PC-3 (cell line): Measurements from ENCODE around the gene HSPA12B. TPM values are rescaled to one million over a fixed set of nuclear protein-coding genes. Genes with fewer than 3 reads are reported as not detected.

Source experiments
- ATAC-seq: fragments of 200-7000 bp; cut with Tn5 transposase; 2 replicates; pipeline ENCODE4 v1.9.1; 2020; ENCODE audit warnings: mild to moderate bottlenecking, moderate library complexity
- BruUV-seq: library from RNA; stranded (reverse); fragments of 400-500 nt; replicated peaks from 2 replicates; lab custom pipeline; 2021; lab: Mats Ljungman, UMichigan
- CTCF ChIA-PET: fragments of 300-600 bp; sonication (Branson Sonifier 250); formaldehyde crosslinking; loops from one replicate; lab custom pipeline; 2022; ENCODE audit warnings: antibody characterized with exemption; lab: Charles Lee
- POLR2A ChIA-PET: fragments of 300-600 bp; sonication (Branson Sonifier 250); formaldehyde crosslinking; loops from one replicate; lab custom pipeline; 2022; ENCODE audit warnings: antibody characterized with exemption; ENCODE audit not compliant: unreplicated experiment; lab: Charles Lee
- DNase-seq: peaks from one replicate; pipeline ENCODE4 v3.0.0-alpha.2; 2015
- H2AFZ ChIP-seq: fragments of 300-600 bp; sonication (generic); 2 replicates; pipeline ENCODE4 v1.6.0; 2016; ENCODE audit warnings: antibody characterized with exemption, low read length
- H3F3A ChIP-seq: fragments of 300-600 bp; sonication (generic); one replicate; pipeline ENCODE4 v1.6.0; 2017; ENCODE audit warnings: antibody characterized with exemption, low read length, control low read depth, mild to moderate bottlenecking; ENCODE audit not compliant: unreplicated experiment
- H3K27ac ChIP-seq: fragments of 300-600 bp; sonication (generic); 2 replicates; pipeline ENCODE4 v1.5.1; 2016; ENCODE audit warnings: mild to moderate bottlenecking, low read length
- H3K27me3 ChIP-seq: fragments of 300-600 bp; sonication (generic); 2 replicates; pipeline ENCODE4 v1.6.1; 2016; ENCODE audit warnings: low read length, mixed read lengths
- H3K36me3 ChIP-seq: fragments of 300-600 bp; sonication (generic); 2 replicates; pipeline ENCODE4 v1.6.1; 2016; ENCODE audit warnings: low read depth, mixed run types, low read length, mixed read lengths
- H3K4me1 ChIP-seq: fragments of 300-600 bp; sonication (generic); 2 replicates; pipeline ENCODE4 v1.5.1; 2016; ENCODE audit warnings: low read length; ENCODE audit not compliant: insufficient read depth
- H3K4me2 ChIP-seq: fragments of 300-600 bp; sonication (generic); 2 replicates; pipeline ENCODE4 v1.6.0; 2016; ENCODE audit warnings: low read length
- H3K4me3 ChIP-seq: fragments of 300-600 bp; sonication (generic); 2 replicates; pipeline ENCODE4 v1.5.1; 2016; ENCODE audit warnings: mild to moderate bottlenecking, low read length, mixed read lengths
- H3K79me2 ChIP-seq: fragments of 300-600 bp; sonication (generic); 2 replicates; pipeline ENCODE4 v1.6.1; 2017; ENCODE audit warnings: low read length, mixed read lengths
- H3K9ac ChIP-seq: fragments of 300-600 bp; sonication (generic); 2 replicates; pipeline ENCODE4 v1.6.0; 2016; ENCODE audit warnings: mild to moderate bottlenecking, low read length
- H3K9me2 ChIP-seq: fragments of 300-600 bp; sonication (generic); replicated peaks from 2 replicates; pipeline ENCODE4 v1.6.1; 2016; ENCODE audit warnings: mixed run types, low read length, mixed read lengths
- H3K9me3 ChIP-seq: fragments of 300-600 bp; sonication (generic); 2 replicates; pipeline ENCODE4 v1.6.1; 2016; ENCODE audit warnings: low read length, mixed read lengths
- H4K20me1 ChIP-seq: fragments of 300-600 bp; sonication (generic); 2 replicates; pipeline ENCODE4 v1.6.1; 2016; ENCODE audit warnings: low read length, mixed read lengths
- EZH2 ChIP-seq: fragments of 300-600 bp; sonication (generic); IDR thresholded peaks from one replicate; pipeline ENCODE4 v1.6.1; 2017; ENCODE audit warnings: antibody characterized with exemption, mild to moderate bottlenecking, low read length; ENCODE audit not compliant: unreplicated experiment
- EZH2phosphoT487 ChIP-seq: fragments of 300-600 bp; sonication (generic); IDR thresholded peaks from 2 replicates; pipeline ENCODE4 v1.6.1; 2018; ENCODE audit warnings: mild to moderate bottlenecking, antibody characterized with exemption, low read length, borderline replicate concordance
- intact Hi-C: fragments of 100-400 bp; cut with micrococcal nuclease; formaldehyde crosslinking; loops from 2 replicates; pipeline ENCODE4 v1.9.0; 2023
- total RNA-seq: library from RNA; depleted of rRNA; stranded (reverse); fragments of >200 nt; gene quantifications from 2 replicates; pipeline ENCODE4 v1.2.3, GENCODE V29; 2014
- TF ChIP-seq, protein P1 (sequence below): fragments of 300-600 bp; sonication (generic); conservative IDR thresholded peaks from 2 replicates; pipeline ENCODE4 v1.5.1; 2017; ENCODE audit warnings: antibody characterized with exemption, low read depth, mild to moderate bottlenecking, low read length

The HSPA12B gene
- total RNA-seq, 1 experiment from 2014 or later = not detected

DNA sequence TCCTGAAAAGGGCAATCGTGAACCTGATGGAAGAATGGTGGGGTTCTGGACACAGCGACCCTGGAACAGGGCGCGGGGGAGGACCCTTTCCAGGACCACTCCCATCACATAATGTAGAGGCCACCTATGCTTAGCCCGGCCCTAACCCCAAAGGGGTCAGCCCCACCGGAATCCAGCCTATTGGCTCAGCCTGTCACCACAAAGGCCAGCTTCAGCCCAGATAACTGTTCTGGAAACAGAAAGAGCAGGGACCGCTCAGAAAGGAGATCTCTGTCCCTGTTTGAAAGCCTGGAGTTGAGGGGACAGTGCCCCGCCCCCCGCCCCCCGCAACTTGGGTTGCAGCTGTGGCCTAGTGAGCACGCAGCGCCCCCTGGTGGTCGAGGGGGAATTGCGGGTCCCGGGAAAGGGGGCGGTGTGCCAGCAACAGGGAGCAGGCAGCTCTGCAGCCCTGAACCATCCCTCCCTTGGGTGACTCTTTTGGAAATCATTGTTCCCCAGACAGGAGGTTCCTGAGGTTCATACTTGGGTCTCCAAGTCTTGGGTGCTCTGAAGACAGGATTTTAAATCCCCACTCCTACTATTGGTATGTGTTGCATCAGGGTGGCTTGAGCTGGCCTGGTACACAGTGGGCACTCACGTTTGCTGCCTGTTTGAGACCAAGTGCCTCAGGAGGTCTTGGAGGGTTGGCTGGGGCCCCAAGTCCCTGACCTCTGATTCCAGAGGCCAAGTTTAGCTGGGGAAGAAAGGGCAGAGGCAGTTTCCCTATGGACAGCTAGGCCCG lies 21.6 kb upstream of the HSPA12B start:
- H3K4me3 ChIP-seq = no peak overlapping the region
- intact Hi-C loops = loop anchor here (1.0 kb wide), 1 partner anchor 35 kb away; no protein-coding TSS in a partner anchor
- DNase-seq (peak; percentile 61), ATAC-seq (peak; percentile 33)
- CTCF ChIA-PET = interaction anchor here (0.5 to 2.2 kb wide), 6 partner anchors 11 to 132 kb away, joined by 3 to 22 read pairs (median 6); no protein-coding TSS in a partner anchor
- no peaks in the 10 kb centered on the region for H3K36me3 ChIP-seq
- no peak for TF ChIP-seq EZH2
- TF ChIP-seq, protein P1, sequence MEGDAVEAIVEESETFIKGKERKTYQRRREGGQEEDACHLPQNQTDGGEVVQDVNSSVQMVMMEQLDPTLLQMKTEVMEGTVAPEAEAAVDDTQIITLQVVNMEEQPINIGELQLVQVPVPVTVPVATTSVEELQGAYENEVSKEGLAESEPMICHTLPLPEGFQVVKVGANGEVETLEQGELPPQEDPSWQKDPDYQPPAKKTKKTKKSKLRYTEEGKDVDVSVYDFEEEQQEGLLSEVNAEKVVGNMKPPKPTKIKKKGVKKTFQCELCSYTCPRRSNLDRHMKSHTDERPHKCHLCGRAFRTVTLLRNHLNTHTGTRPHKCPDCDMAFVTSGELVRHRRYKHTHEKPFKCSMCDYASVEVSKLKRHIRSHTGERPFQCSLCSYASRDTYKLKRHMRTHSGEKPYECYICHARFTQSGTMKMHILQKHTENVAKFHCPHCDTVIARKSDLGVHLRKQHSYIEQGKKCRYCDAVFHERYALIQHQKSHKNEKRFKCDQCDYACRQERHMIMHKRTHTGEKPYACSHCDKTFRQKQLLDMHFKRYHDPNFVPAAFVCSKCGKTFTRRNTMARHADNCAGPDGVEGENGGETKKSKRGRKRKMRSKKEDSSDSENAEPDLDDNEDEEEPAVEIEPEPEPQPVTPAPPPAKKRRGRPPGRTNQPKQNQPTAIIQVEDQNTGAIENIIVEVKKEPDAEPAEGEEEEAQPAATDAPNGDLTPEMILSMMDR = peak; percentile 98
- H2AFZ ChIP-seq = no peak overlapping the region
- no peaks in the 10 kb centered on the region for H4K20me1 ChIP-seq
- no TSS peak for BruUV-seq
- no peaks in the 10 kb centered on the region for H3K9me3 ChIP-seq
- no peaks in the 10 kb centered on the region for H3K4me1 ChIP-seq
- no peak overlapping the region for H3K27ac ChIP-seq
- POLR2A ChIA-PET = no interaction called here
- no peak overlapping the region for H3K4me2 ChIP-seq
- no peaks in the 10 kb centered on the region for H3K9me2 ChIP-seq
- H3K9ac ChIP-seq = no peak overlapping the region
- no peaks in the 10 kb centered on the region for H3K27me3 ChIP-seq
- no peaks in the 10 kb centered on the region for H3K79me2 ChIP-seq
- no peaks in the 10 kb centered on the region for H3F3A ChIP-seq

DNA sequence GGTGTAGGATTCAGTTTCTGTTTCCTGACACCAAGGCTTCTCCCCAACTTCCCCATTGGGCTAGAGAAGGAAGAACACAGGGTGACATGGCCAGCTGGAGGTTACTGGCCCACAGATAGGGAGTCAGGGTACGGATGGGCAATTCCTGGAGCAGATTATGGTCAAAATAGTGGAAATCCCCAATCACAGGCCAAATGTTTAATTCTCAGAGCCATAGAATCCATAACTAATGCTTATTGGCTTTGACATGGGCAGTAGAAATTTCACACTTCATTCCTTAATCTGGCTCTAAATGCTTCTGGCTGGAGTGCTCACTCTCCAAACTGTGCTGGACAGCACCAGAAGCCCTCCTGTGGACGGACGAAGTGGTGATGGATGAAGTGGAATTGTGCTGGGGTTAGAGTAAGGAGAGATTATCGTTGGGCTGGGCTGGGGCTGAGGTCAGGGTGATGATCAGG lies 21.0 kb upstream of the HSPA12B start:
- DNase-seq (no peak), ATAC-seq (no peak)
- no peaks in the 10 kb centered on the region for H3F3A ChIP-seq
- no peak overlapping the region for H2AFZ ChIP-seq
- H3K9ac ChIP-seq = no peak overlapping the region
- H4K20me1 ChIP-seq = no peaks in the 10 kb centered on the region
- intact Hi-C loops = loop anchor here (1.0 kb wide), 1 partner anchor 35 kb away; no protein-coding TSS in a partner anchor
- CTCF ChIA-PET = interaction anchor here (0.5 to 2.2 kb wide), 4 partner anchors 12 to 133 kb away, joined by 3 to 22 read pairs (median 8); no protein-coding TSS in a partner anchor
- no TSS peak for BruUV-seq
- no peak overlapping the region for H3K4me2 ChIP-seq
- no peak for TF ChIP-seq EZH2phosphoT487
- TF ChIP-seq EZH2 = no peak
- TF ChIP-seq, protein P1 = no peak
- POLR2A ChIA-PET = no interaction called here
- H3K9me2 ChIP-seq = no peaks in the 10 kb centered on the region
- H3K4me1 ChIP-seq = no peaks in the 10 kb centered on the region
- H3K79me2 ChIP-seq = no peaks in the 10 kb centered on the region
- H3K9me3 ChIP-seq = no peaks in the 10 kb centered on the region
- H3K27me3 ChIP-seq = no peaks in the 10 kb centered on the region
- H3K27ac ChIP-seq = no peak overlapping the region
- no peak overlapping the region for H3K4me3 ChIP-seq
- H3K36me3 ChIP-seq = no peaks in the 10 kb centered on the region
